Gastrocnemius medialis (tissue), 4 donors: ENCODE results near the gene AKAP7. TPM values are rescaled to one million over a fixed set of nuclear protein-coding genes. Genes with fewer than 3 reads are reported as not detected.

Source experiments
- ATAC-seq, 2 donors: fragments of 150-250 bp; one replicate each; pipeline ENCODE4 v1.9.1; 2016
- DNase-seq, 2 donors: peaks; one replicate each; pipeline ENCODE4 v3.0.0-alpha.2; 2019
- H3K27ac ChIP-seq, 4 donors: fragments of 200-600 bp; sonication (generic); 1 replicate in 1 of 4; 2 replicates in 3 of 4; pipeline ENCODE4 v1.5.1; 2016 to 2018; ENCODE audit warnings: mild to moderate bottlenecking in 2 of 4, moderate library complexity in 1 of 4
- H3K27me3 ChIP-seq, 3 donors: fragments of 200-600 bp; sonication (generic) in 2 of 3; 1 replicate in 1 of 3; 2 replicates in 2 of 3; pipeline versions ENCODE4 v1.5.1 to v1.6.0; 2016 to 2019; ENCODE audit warnings: mild to moderate bottlenecking in 1 of 3, moderate library complexity in 1 of 3
- H3K36me3 ChIP-seq, 2 donors: fragments of 200-600 bp; sonication (generic) in 1 of 2; one replicate each; pipeline ENCODE4 v1.5.1; 2017 to 2018
- H3K4me1 ChIP-seq, 2 donors: fragments of 200-600 bp; sonication (generic) in 1 of 2; one replicate each; pipeline ENCODE4 v1.5.1; 2016 to 2017; ENCODE audit warnings: mild to moderate bottlenecking in 2 of 2
- H3K4me3 ChIP-seq, 4 donors: fragments of 200-600 bp; sonication (generic) in 3 of 4; 1 replicate in 1 of 4; 2 replicates in 3 of 4; pipeline ENCODE4 v1.5.1; 2016 to 2019; ENCODE audit warnings: mild to moderate bottlenecking in 2 of 4
- H3K9me3 ChIP-seq, 3 donors: fragments of 200-600 bp; sonication (generic) in 2 of 3; 1 replicate in 1 of 3; 2 replicates in 2 of 3; pipeline ENCODE4 v1.5.1; 2016 to 2019
- POLR2A ChIP-seq, 2 donors: fragments of 450-650 bp; IDR thresholded peaks; one replicate each; pipeline ENCODE4 v1.6.1; 2017; ENCODE audit warnings: antibody characterized with exemption in 2 of 2, mild to moderate bottlenecking in 2 of 2, moderate library complexity in 2 of 2
- in situ Hi-C, 4 donors: fragments of 200-750 bp; cut with MboI; loops; one replicate each; pipeline versions ENCODE4 v1.15.0 to v1.8.0; 2017; ENCODE audit warnings: low sequenced_read_pairs in 4 of 4
- intact Hi-C: fragments of 100-400 bp; cut with DNase I; formaldehyde crosslinking; loops from one replicate; pipeline ENCODE4 v1.15.1; 2023; ENCODE audit warnings: low total_unique reads
- total RNA-seq, 4 donors: library from RNA; depleted of rRNA; stranded (reverse); fragments of >200 nt; gene quantifications; one replicate each; pipeline versions ENCODE4 v1.1.0 to v1.2.3, GENCODE V29; 2016
- TF ChIP-seq, protein P1 (sequence below), 5 experiments: fragments of 450-650 bp in 3 of 5; fragments of 200-600 bp in 2 of 5; sonication (generic) in 2 of 5; IDR thresholded peaks in 4 of 5; conservative IDR thresholded peaks in 1 of 5; 1 replicate in 4 of 5; 2 replicates in 1 of 5; pipeline ENCODE4 v1.5.1; 2016 to 2019; ENCODE audit warnings: antibody characterized with exemption in 5 of 5, mild to moderate bottlenecking in 3 of 5, moderate library complexity in 3 of 5

AKAP7 gene
- total RNA-seq, 4 donors from 2014 or later = 5.2 to 14.6 (median 7.5) TPM

DNA sequence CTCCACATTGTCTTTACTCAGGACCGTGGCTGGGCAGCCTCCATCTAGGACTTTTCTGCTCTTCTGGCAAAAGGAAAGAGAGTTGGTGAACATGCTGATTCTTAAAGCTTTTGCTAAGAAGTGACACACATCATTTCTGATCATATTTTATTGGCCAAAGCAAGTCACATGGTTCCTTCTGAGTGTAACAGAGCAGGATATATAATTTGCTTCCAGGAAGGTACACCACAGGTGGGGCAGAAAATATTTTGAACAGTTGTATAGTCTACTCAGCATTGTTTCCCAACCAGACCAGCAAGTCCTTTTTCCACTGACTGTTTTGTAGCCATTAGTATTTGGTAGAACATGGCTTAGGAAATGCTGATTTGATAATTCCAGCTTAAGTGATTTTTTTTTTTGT, 73.5 kb downstream of the AKAP7 start:
- no peak for DNase-seq
- TF ChIP-seq, protein P1, sequence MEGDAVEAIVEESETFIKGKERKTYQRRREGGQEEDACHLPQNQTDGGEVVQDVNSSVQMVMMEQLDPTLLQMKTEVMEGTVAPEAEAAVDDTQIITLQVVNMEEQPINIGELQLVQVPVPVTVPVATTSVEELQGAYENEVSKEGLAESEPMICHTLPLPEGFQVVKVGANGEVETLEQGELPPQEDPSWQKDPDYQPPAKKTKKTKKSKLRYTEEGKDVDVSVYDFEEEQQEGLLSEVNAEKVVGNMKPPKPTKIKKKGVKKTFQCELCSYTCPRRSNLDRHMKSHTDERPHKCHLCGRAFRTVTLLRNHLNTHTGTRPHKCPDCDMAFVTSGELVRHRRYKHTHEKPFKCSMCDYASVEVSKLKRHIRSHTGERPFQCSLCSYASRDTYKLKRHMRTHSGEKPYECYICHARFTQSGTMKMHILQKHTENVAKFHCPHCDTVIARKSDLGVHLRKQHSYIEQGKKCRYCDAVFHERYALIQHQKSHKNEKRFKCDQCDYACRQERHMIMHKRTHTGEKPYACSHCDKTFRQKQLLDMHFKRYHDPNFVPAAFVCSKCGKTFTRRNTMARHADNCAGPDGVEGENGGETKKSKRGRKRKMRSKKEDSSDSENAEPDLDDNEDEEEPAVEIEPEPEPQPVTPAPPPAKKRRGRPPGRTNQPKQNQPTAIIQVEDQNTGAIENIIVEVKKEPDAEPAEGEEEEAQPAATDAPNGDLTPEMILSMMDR (IDR thresholded peaks at IDR 0.05 in 4 of 5, conservative IDR thresholded peaks at IDR 0.05 in 1 of 5) = no peak
- TF ChIP-seq POLR2A (IDR thresholded peaks at IDR 0.05) = no peak
- intact Hi-C loops = no loop called here
- no peaks in the 10 kb centered on the region for H3K9me3 ChIP-seq
- no peaks in the 10 kb centered on the region for H3K27me3 ChIP-seq
- no peak for ATAC-seq
- no peak overlapping the region for H3K27ac ChIP-seq
- in situ Hi-C loops = no loop called here
- H3K4me3 ChIP-seq = no peak overlapping the region
- H3K36me3 ChIP-seq = no peaks in the 10 kb centered on the region
- no peaks in the 10 kb centered on the region for H3K4me1 ChIP-seq

DNA sequence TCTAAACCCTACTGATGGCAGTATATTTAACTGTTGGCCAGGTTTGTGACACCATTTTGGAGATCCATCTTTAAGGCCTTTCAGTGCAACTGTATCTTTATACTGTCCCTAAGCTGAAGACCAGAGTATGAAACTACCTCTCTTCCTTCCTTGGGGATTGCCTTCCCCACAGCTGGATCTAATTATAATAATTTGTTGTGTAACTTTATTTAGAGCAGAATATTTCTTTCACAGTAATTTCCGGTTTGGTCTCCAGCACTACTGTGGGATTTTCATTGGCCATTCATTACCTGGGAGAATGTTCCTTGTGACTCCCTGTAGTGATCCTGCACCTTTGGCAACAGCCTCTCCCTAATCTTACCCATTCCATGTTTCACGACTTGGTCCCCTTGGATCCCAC, 75.2 kb downstream of the AKAP7 start:
- no peak for DNase-seq
- H3K4me3 ChIP-seq = no peak overlapping the region
- TF ChIP-seq, protein P1 (IDR thresholded peaks at IDR 0.05 in 4 of 5, conservative IDR thresholded peaks at IDR 0.05 in 1 of 5) = no peak
- no peak for TF ChIP-seq POLR2A (IDR thresholded peaks at IDR 0.05)
- no peak overlapping the region for H3K27ac ChIP-seq
- H3K9me3 ChIP-seq = no peaks in the 10 kb centered on the region
- no peaks in the 10 kb centered on the region for H3K27me3 ChIP-seq
- intact Hi-C loops (no loop called here), in situ Hi-C loops (no loop called here)
- no peaks in the 10 kb centered on the region for H3K4me1 ChIP-seq
- H3K36me3 ChIP-seq = no peaks in the 10 kb centered on the region
- no peak for ATAC-seq

DNA sequence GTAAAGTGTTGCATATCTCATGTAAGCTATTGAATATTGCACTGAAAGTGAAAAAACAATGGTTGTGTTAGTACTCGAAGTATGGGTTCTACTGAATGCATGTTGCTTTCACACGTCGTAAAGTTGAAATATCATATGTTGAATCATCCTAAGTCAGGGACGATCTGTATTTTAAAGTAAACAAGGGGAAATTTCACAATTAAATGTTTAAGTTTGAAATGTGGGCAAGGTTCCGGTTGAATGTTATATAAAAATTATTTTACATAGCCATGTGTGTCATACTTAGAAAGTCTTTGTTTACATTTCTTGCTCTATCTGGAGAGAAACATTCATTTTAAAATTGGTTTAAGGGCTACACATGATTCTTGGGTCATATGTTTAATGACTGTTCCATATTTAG, 76.8 kb downstream of the AKAP7 start:
- no peak overlapping the region for H3K4me3 ChIP-seq
- no peak for DNase-seq
- no peaks in the 10 kb centered on the region for H3K36me3 ChIP-seq
- no peak for TF ChIP-seq POLR2A (IDR thresholded peaks at IDR 0.05)
- TF ChIP-seq, protein P1 (IDR thresholded peaks at IDR 0.05 in 4 of 5, conservative IDR thresholded peaks at IDR 0.05 in 1 of 5) = no peak
- no peaks in the 10 kb centered on the region for H3K9me3 ChIP-seq
- H3K27ac ChIP-seq = no peak overlapping the region
- in situ Hi-C loops (no loop called here), intact Hi-C loops (no loop called here)
- no peak for ATAC-seq
- H3K4me1 ChIP-seq = no peaks in the 10 kb centered on the region
- no peaks in the 10 kb centered on the region for H3K27me3 ChIP-seq

DNA sequence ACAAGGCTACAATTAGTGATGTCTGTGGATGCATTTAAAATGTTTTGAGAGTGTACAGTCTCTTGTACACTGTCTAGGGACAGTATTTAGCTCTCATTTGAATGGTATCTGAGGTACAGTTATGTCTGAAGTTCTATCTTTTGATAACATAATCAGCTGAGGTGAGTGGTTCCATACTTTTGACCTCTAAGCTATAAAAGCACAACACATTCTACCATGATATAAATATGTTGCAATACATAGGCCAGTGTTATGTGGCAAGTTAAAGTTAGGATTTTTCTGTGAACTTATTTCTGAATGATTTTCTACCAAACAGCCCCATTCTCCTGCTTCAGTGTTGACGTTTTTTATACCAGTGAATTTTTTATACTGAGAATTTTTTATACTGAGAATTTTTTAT, 77.6 kb downstream of the AKAP7 start:
- no peak for ATAC-seq
- in situ Hi-C loops (no loop called here), intact Hi-C loops (no loop called here)

More for the DNA sequence above, 77.6 kb downstream of the AKAP7 start:
- TF ChIP-seq POLR2A (IDR thresholded peaks at IDR 0.05) = no peak
- TF ChIP-seq, protein P1 (IDR thresholded peaks at IDR 0.05 in 4 of 5, conservative IDR thresholded peaks at IDR 0.05 in 1 of 5) = no peak
- Histone ChIP-seq H3K36me3 (no peaks in the 10 kb centered on the region), H3K4me1 (no peaks in the 10 kb centered on the region), H3K9me3 (no peaks in the 10 kb centered on the region), H3K4me3 (no peak overlapping the region), H3K27me3 (no peaks in the 10 kb centered on the region), H3K27ac (no peak overlapping the region)
- DNase-seq = no peak
